GM19351 (cell line): ENCODE measurements around the gene C2.
"Not testable (repeated sequence)": the region's sequence is repeated elsewhere in the genome, so short reads cannot be mapped to it uniquely, and the experiment has no call there.

Experiments used
- ATAC-seq: cut with Tn5 transposase; IDR thresholded peaks from one replicate; pipeline ENCODE4 v1.9.1; 2021; ENCODE audit warnings: mild to moderate bottlenecking, moderate library complexity; ENCODE audit not compliant: unreplicated experiment

C2 gene

DNA sequence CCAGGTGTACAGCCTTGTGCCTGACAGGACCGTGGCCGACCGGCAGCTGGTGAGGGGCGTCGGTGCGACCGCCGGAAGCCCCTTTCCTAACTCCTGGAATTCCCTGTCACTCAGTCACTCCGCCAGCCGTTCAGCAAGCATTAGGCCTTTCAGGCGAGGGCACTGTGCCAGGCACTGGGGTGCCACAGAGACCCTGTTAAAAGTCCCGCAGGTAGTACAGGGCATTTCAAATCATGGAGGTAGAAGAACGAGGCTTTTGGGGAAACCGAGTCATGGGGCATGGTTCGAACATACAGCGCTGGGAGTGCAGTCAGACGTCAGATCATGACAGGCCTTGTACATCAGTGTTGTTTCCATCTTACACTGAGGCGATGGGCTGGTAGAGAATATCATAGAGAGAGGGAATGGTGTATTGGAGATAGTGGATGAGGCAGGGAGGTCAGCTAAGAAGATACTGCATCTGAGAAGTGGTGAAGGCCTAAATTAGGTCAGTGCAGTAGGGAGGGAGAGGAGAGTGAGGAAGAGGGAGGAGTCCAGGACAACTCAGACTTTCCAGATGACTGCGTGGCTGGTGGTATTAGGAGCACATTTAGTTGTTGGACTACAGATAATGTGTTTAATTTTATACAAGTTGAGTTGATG lies 45.3 kb downstream of the C2 start:
- ATAC-seq: no peak

DNA sequence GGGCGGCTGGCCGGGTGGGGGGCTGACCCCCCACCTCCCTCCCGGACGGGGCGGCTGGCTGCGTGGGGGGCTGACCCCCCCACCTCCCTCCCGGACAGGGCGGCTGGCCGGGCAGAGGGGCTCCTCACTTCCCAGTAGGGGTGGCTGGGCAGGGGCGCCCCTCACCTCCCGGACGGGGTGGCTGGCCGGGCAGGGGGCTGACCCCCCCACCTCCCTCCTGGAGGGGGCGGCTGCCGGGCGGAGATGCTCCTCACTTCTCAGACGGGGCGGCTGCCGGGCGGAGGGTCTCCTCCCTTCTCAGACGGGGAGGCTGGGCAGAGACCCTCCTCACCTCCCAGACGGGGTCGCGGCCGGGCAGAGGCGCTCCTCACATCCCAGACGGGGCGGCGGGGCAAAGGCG lies 48.5 kb downstream of the C2 start:
- not testable (repeated sequence) for ATAC-seq

DNA sequence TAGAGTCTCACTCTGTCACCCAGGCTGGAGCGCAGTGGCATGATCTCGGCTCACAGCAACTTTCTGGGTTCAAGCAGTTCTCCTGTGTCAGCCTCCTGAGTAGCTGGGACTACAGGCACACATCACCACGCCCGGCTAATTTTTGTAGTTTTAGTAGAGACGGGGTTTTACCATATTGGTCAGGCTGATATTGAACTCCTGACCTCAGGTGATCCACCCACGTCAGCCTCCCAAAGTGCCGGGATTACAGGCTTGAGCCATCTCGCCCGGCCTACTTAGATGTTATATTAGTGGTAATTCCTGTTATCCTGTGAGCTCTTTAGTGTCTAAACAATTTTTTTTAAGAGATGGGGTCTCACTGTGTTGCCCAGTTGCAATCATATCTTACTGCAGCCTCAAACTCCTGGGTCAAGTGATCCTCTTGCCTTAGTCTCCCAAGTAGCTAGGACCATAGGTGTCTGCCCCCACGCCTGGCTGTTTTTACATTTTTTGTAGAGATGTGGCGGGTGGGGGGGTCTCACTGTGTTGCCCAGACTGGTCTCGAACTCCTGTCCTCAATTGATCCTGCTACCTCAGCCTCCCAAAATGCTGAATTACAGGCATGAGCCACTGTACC lies 50.4 kb downstream of the C2 start:
- ATAC-seq: no peak

DNA sequence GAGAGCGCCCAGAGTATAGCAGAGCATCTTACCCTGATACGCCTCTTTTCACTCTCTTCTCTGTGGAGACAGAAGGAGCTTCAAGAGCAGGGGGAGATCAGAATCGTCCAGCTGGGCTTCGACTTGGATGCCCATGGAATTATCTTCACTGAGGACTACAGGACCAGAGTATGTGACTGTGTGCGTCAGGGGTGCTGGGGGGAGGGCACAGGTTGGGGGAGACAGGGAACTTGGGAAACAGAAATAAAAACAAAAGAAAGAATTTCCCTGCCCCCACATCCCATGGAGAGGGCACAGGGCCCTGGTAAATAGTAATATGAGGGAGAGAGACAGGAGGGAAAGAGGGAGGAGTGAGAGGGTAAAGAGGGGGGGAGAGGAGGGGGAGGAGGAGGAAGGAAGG lies 51.3 kb downstream of the C2 start:
- no peak for ATAC-seq

DNA sequence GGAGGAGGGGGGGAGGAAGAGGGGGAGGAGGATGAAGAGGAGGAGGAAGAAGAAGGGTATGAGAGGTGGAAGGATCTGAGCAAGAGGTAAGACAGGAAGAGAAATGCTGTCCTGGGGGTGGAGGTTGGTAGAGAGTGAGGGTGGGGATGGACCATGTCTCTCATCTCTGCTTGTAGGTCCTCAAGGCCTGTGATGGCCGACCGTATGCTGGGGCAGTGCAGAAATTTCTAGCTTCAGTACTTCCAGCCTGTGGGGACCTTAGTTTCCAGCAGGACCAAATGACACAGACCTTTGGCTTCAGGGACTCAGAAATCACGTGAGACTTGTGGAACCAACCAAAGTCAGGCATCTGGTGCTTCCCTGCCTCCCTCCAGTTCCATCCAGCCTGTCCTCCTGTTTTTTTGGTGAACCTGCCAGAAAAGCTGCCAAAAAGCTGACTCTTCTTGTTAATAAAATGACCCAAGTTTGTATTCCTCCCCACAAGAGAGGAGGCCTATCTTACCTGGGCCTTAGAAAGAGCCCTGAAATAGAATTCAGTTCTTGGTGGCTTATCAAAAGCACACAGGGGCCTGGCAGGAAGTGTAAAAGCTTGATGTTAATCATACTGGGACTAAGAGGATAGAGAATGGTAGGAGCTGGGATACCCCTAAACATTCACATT lies 51.9 kb downstream of the C2 start:
- no peak for ATAC-seq

DNA sequence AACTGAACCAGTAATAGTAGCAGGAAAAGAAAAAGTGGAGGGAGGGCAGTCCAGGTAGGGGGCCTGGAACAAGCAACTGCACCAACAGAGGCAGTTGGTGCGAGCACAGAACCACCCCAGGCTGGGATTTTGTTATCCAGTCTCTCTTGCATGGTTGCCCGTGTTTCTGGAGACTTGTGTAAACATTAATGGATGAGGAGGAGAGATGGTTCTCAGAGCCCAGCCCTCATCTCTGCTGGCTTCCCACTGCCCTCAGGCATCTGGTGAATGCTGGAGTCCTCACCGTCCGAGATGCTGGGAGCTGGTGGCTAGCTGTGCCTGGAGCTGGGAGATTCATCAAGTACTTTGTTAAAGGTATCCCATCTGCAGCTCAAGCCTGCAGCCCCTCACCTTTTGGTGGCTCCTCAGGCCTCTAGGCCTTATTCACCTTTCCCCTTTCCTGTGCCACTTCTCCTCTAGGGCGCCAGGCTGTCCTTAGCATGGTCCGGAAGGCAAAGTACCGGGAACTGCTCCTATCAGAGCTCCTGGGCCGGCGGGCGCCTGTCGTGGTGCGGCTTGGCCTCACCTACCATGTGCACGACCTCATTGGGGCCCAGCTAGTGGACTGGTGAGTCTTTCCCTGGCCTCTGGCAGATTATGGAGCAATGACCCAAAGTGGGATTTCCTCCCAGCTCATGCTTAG lies 52.8 kb downstream of the C2 start:
- not testable (repeated sequence) for ATAC-seq

DNA sequence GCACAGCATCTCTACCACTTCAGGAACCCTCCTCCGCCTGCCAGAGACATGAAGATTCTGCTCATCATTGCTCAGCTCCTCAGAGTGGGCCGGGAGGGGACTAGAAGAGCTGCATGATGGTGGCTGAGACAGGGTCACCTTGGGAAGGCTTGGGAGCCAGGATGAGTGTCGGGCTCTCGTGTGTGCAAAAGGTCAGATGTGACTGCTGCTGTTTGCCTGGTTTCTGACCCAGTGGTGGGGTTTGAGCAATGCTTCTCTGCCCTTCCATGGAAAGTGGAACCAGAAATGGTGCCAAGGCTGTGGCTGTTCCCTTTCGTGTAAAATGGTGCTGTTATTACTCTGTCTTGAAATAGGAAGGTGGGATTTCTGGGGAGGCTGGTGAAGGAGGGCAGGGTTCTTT lies 53.5 kb downstream of the C2 start:
- not testable (repeated sequence) for ATAC-seq

DNA sequence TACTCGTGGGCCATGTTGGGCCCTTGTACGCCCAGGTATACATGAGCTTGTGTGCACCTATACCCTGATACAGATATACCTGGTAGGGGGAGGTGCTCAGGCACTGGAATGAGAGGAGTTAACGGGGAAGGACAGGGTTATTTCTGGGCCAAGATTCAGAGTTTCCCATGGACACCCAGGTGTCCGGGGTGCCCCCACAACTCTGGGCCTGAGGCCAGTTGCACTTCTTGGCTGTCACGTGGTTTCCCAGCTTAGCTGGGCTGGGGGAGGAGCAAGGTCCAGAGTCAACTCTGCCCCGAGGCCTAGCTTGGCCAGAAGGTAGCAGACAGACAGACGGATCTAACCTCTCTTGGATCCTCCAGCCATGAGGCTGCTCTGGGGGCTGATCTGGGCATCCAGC lies 54.2 kb downstream of the C2 start, which contains the start of gene C4A:
Gene C4A (plus strand): TSS at position 314 of the 400 bp plus-strand sequence. CDS start 51 bp downstream, at position 365.
- not testable (repeated sequence) for ATAC-seq

DNA sequence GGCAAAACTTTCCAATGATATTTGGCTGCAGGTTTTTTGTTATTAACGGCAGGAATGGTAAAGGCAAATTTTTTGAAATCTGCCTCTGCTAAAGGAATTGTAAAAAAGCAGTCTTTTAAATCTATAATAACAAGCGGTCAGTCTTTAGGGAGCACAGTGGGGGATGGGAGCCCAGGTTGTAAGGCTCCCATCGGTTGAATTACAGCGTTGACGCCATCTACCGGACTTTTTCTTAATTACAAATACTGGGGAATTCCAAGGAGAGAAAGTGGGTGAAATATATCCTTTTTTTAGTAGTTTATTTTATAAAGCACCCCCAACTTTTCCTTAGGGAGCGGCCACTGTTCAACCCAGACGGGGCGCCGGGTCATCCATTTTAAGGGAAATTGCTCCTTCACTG lies 61.8 kb downstream of the C2 start:
- not testable (repeated sequence) for ATAC-seq

DNA sequence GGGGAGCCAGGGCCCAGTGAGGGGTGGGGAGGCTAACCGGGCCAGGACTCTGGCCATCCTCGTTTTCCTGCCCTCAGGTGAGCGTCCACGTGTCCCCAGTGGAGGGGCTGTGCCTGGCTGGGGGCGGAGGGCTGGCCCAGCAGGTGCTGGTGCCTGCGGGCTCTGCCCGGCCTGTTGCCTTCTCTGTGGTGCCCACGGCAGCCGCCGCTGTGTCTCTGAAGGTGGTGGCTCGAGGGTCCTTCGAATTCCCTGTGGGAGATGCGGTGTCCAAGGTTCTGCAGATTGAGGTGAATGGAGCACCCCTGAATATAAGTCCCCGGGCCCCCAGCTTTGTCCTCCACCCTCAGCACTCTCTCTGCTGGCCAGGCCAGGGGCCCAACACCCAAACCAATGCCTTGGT lies 66.9 kb downstream of the C2 start:
- ATAC-seq: not testable (repeated sequence)
